ENCODE data around the gene UBAC1. TPM values are rescaled to one million over a fixed set of nuclear protein-coding genes. Genes with fewer than 3 reads are reported as not detected.
A peak's percentile ranks its signal among the peaks of the same experiment; 100 is the strongest.

UBAC1 gene, protein sequence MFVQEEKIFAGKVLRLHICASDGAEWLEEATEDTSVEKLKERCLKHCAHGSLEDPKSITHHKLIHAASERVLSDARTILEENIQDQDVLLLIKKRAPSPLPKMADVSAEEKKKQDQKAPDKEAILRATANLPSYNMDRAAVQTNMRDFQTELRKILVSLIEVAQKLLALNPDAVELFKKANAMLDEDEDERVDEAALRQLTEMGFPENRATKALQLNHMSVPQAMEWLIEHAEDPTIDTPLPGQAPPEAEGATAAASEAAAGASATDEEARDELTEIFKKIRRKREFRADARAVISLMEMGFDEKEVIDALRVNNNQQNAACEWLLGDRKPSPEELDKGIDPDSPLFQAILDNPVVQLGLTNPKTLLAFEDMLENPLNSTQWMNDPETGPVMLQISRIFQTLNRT
- total RNA-seq (10 to 100 TPM; 24.1 to 38.0 TPM), polyA plus RNA-seq (10 to 100 TPM; 36.9 to 49.9 TPM)
- long read RNA-seq, donor 1, transcript UBAC1-201 (10 exons, 1,867 nt) = major isoform, 43 of 67 reads
- long read RNA-seq, donor 1, partial matches to known transcripts = 3 of 67 reads
- long read RNA-seq, donor 1, other reads (novel, unspliced or antisense) = 21 of 67 reads
- long read RNA-seq, donor 2, transcript UBAC1-201 (10 exons, 1,867 nt) = major isoform, 33 of 44 reads
- long read RNA-seq, donor 2, partial matches to known transcripts = 3 of 44 reads
- long read RNA-seq, donor 2, other reads (novel, unspliced or antisense) = 6 of 44 reads

DNA sequence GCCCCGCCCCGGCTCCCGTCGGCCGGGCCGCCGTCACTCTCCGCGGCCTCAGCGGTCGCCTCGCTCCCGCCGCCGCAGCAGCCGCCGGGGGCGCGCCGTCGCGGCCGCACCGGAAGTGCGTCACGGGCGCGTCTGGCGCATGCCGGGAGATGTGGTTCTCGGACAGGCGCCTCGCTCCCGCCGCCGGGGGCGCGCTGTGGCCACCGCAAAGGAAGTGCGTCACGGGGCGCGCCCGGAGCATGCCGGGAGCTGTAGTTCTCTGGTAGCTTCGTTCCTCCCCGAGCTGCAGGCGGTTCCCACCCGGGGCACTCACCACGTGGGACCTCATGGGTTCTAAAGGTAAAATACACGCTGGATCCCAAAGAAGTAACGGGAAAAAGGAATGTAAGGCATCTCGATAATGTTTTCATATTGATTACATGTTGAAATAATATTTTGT, at the start of gene UBAC1:
Gene UBAC1, minus strand, starts transcription at position 97 of the 439 bp plus-strand sequence. CDS start 211 bp downstream, outside the sequence.
- Histone ChIP-seq H3K4me1 (ENCODE audit: control insufficient read depth in 1 of 2, insufficient read depth in 2 of 2, low read length in 2 of 2) (no peaks in the 10 kb centered on the region), H3K27me3 (ENCODE audit: control insufficient read depth in 1 of 2, insufficient read depth in 2 of 2, low read length in 1 of 2) (no peaks in the 10 kb centered on the region), H3K36me3 (ENCODE audit: control insufficient read depth in 1 of 2, insufficient read depth in 2 of 2, low read length in 1 of 2) (no peaks in the 10 kb centered on the region), H3K4me3 (ENCODE audit: low read length in 2 of 2) (peak within 1 kb of the TSS; percentile 80 to 95), H3K27ac (ENCODE audit: low read depth in 1 of 2, low read length in 2 of 2) (peak within 1 kb of the TSS in 1 of 2 donors; percentile 50), H3K9me3 (ENCODE audit: control insufficient read depth, low read length) (no peaks in the 10 kb centered on the region)
- ATAC-seq (ENCODE audit: low FRiP score) = peak; percentile 96
- intact Hi-C loops (cut with DNase I) = loop anchor here (10.0 kb wide), 2 partner anchors 96 to 284 kb away; partner anchors contain the start of gene QSOX2 (in 1 of the 2)
- peak; percentile 98 to 99 for DNase-seq
- WGBS, 2 donors = 0 to 1% methylated on average over 46 to 53 of the region's 53 CpGs

DNA sequence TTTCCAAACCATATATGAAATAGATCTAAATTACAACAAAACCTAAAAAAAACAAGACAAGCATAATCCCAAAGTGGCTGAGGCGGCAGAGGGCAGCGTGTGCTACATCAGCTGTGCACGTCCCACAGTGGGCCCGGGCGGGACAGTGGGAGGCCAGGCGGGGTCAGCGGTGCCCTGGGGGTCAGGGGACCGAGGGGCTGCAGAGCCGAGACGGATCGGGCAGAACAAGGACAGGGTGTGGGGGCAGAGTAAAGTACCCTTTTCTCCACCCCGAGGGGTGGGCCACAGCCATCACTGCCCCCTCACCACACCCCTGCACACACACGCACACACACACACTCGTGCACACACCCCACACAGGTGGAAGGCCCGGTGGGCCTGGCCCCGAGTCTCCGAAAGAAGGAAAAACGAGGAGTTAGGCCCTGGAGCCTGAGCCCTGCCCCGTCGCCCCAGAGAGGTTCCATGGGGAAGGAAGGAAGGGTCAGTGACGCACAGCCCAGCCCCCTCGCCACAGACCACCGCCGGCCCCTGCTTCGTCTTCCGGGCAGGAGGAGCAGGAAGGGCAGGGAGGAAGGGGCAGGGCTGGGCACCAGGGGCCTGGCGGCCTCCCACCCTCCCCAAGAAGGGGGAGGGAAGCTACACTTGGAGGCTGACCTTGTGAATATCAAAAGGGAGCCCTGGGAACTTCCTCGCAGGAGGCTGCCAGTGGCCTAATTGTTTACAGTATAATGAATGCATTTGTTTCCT, 49.6 kb upstream of the UBAC1 start:
- intact Hi-C loops (cut with DNase I) = no loop called here
- Histone ChIP-seq H3K4me1 (ENCODE audit: control insufficient read depth in 1 of 2, insufficient read depth in 2 of 2, low read length in 2 of 2) (no peaks in the 10 kb centered on the region), H3K9me3 (ENCODE audit: control insufficient read depth, low read length) (no peaks in the 10 kb centered on the region), H3K27ac (ENCODE audit: low read depth in 1 of 2, low read length in 2 of 2) (no peak overlapping the region), H3K4me3 (ENCODE audit: low read length in 2 of 2) (no peak overlapping the region), H3K27me3 (ENCODE audit: control insufficient read depth in 1 of 2, insufficient read depth in 2 of 2, low read length in 1 of 2) (no peaks in the 10 kb centered on the region), H3K36me3 (ENCODE audit: control insufficient read depth in 1 of 2, insufficient read depth in 2 of 2, low read length in 1 of 2) (no peaks in the 10 kb centered on the region)
- WGBS, 2 donors = 83 to 85% methylated on average over 27 to 28 of the region's 28 CpGs
- DNase-seq (peak in 1 of 2 donors; percentile 46), ATAC-seq (ENCODE audit: low FRiP score) (no peak)

DNA sequence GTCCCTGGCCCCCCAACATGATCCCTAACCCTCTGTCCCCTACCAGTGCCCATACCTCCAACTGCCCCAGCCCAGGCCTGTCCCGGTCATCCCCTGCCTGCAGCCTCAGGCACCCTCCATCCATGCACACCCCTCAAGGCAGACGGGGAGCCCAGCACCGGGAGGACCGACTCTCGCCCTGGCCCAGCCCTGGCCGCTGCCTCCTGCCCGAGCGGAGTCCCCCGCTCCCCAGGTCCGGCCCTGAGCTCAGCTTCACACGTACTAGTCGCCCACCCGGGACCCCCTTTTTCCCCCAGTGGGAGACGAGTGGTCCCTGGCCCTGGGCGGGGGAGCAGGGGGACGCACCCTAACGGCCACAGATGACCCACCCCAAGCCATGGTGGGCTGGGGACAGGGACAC, 49.0 kb upstream of the UBAC1 start:
- Histone ChIP-seq H3K4me3 (ENCODE audit: low read length in 2 of 2) (no peak overlapping the region), H3K4me1 (ENCODE audit: control insufficient read depth in 1 of 2, insufficient read depth in 2 of 2, low read length in 2 of 2) (no peaks in the 10 kb centered on the region), H3K27ac (ENCODE audit: low read depth in 1 of 2, low read length in 2 of 2) (no peak overlapping the region), H3K9me3 (ENCODE audit: control insufficient read depth, low read length) (no peaks in the 10 kb centered on the region), H3K27me3 (ENCODE audit: control insufficient read depth in 1 of 2, insufficient read depth in 2 of 2, low read length in 1 of 2) (no peaks in the 10 kb centered on the region), H3K36me3 (ENCODE audit: control insufficient read depth in 1 of 2, insufficient read depth in 2 of 2, low read length in 1 of 2) (no peaks in the 10 kb centered on the region)
- ATAC-seq (ENCODE audit: low FRiP score) (no peak), DNase-seq (peak in 1 of 2 donors; percentile 42)
- WGBS, 2 donors = 93% methylated on average over 17 of the region's 17 CpGs
- intact Hi-C loops (cut with DNase I) = no loop called here

DNA sequence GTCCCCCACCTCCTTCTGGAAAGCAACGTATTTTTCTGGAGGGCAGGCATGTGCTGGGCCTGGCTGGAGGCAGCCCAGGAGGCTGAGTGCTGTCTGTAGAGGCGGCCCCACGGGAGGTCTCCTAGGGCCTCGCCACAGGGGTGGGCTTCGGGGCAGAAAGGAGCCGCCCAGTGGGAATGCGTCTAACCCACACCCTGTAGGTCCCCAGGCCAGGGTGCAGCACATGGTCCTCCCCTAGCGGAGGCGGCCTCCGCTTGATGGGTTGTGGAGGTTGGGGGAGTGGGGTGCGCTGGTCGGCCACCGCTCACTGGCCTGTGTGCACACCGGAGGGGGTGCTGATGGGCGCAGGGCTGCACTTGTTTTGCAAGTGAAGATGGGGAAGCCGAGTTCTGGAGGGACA, 48.3 kb upstream of the UBAC1 start:
- Histone ChIP-seq H3K4me3 (ENCODE audit: low read length in 2 of 2) (no peak overlapping the region), H3K4me1 (ENCODE audit: control insufficient read depth in 1 of 2, insufficient read depth in 2 of 2, low read length in 2 of 2) (no peaks in the 10 kb centered on the region), H3K27ac (ENCODE audit: low read depth in 1 of 2, low read length in 2 of 2) (no peak overlapping the region), H3K36me3 (ENCODE audit: control insufficient read depth in 1 of 2, insufficient read depth in 2 of 2, low read length in 1 of 2) (no peaks in the 10 kb centered on the region), H3K9me3 (ENCODE audit: control insufficient read depth, low read length) (no peaks in the 10 kb centered on the region), H3K27me3 (ENCODE audit: control insufficient read depth in 1 of 2, insufficient read depth in 2 of 2, low read length in 1 of 2) (no peaks in the 10 kb centered on the region)
- ATAC-seq (ENCODE audit: low FRiP score) (no peak), DNase-seq (peak in 1 of 2 donors; percentile 37)
- intact Hi-C loops (cut with DNase I) = no loop called here
- 88 to 89% methylated on average over 16 of the region's 16 CpGs for WGBS, 2 donors

DNA sequence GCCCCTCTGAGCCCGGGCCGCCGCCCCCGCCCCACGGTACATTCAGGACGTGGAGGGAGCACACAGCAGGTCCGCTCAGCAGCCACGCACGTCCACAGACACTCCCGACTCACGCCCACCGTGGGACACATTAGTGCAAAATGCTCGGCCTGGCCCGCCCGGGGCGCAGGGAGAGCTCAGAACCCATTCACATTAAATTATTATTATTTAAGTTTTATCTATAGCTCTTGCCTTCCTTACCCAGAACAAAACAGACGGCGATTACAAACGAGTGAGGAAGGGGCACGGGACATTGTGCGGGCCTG, 47.5 kb upstream of the UBAC1 start:
- Histone ChIP-seq H3K9me3 (ENCODE audit: control insufficient read depth, low read length) (no peaks in the 10 kb centered on the region), H3K27me3 (ENCODE audit: control insufficient read depth in 1 of 2, insufficient read depth in 2 of 2, low read length in 1 of 2) (no peaks in the 10 kb centered on the region), H3K4me1 (ENCODE audit: control insufficient read depth in 1 of 2, insufficient read depth in 2 of 2, low read length in 2 of 2) (no peaks in the 10 kb centered on the region), H3K36me3 (ENCODE audit: control insufficient read depth in 1 of 2, insufficient read depth in 2 of 2, low read length in 1 of 2) (no peaks in the 10 kb centered on the region), H3K4me3 (ENCODE audit: low read length in 2 of 2) (no peak overlapping the region), H3K27ac (ENCODE audit: low read depth in 1 of 2, low read length in 2 of 2) (no peak overlapping the region)
- DNase-seq = no peak
- intact Hi-C loops (cut with DNase I) = no loop called here
- ATAC-seq (ENCODE audit: low FRiP score) = no peak
- 91 to 93% methylated on average over 21 of the region's 21 CpGs for WGBS, 2 donors

DNA sequence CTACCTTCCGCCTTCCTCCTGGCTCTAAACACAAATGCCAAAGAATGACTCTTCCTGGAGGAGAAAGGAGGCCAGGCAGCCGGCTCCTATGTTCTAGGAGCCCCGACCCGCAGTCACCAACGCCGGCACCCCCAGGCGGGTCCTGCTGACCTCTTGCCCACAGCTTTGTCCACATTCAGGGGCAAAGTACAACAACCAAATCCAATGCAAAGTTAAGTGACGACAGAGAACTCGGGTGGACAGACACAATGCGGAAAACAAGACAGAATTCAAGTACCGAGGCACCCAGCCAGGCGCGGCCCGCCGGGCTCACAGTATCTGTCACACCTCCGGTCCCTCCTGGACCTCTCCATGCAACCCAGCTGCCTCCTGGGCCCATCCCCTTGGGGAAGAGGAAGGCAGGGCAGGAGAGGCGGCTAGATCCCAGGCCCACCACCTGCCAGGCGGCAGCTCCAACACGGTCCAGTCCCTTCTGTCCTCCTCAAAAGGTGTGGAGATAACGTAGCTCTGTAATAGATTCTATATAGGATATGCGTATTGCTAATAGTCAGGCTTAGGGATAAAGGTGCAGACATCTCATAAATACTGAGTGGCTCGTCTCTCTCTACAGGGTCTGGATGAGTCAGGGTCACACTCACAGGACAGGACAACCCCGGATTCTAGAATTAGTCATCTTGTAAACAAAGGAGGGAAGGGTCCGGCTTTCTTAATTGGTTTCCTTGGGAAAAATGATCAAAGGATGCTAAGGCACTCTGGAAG, 46.9 kb upstream of the UBAC1 start:
- Histone ChIP-seq H3K4me3 (ENCODE audit: low read length in 2 of 2) (no peak overlapping the region), H3K27me3 (ENCODE audit: control insufficient read depth in 1 of 2, insufficient read depth in 2 of 2, low read length in 1 of 2) (no peaks in the 10 kb centered on the region), H3K9me3 (ENCODE audit: control insufficient read depth, low read length) (no peaks in the 10 kb centered on the region), H3K27ac (ENCODE audit: low read depth in 1 of 2, low read length in 2 of 2) (no peak overlapping the region), H3K4me1 (ENCODE audit: control insufficient read depth in 1 of 2, insufficient read depth in 2 of 2, low read length in 2 of 2) (no peaks in the 10 kb centered on the region), H3K36me3 (ENCODE audit: control insufficient read depth in 1 of 2, insufficient read depth in 2 of 2, low read length in 1 of 2) (no peaks in the 10 kb centered on the region)
- DNase-seq = no peak
- intact Hi-C loops (cut with DNase I) = no loop called here
- ATAC-seq (ENCODE audit: low FRiP score) = no peak
- 86 to 87% methylated on average over 24 of the region's 24 CpGs for WGBS, 2 donors

DNA sequence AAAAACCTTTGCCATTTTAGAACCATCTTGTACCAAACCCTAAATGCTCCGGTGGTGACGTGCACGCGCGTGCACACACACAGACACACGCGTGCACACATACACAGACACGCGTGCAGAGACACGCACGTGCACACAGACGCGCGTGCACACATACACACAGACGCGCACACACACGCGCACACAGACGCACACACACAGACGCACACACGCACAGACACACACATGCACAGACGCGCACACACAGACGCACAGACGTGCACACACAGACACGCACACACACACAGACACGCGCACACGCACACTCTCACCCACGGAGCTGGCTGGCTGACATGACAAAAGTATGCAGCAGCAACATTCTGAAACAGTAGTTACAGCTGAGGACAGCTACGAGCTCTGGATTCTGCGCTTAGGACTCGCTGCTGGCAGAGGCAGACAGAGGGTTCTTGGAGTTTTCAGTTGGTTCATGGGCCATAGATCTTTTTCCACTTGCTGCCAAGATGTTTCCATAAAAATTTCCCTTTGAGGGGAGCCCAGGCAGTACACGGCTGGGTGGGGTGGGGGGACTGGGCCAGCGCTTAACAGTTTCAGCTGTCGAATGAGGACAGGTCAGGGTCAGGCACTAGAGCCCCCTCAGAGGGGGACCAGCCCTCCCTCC, 46.2 kb upstream of the UBAC1 start:
- WGBS, 2 donors = 80 to 86% methylated on average over 36 of the region's 36 CpGs
- intact Hi-C loops (cut with DNase I) = no loop called here
- Histone ChIP-seq H3K27ac (ENCODE audit: low read depth in 1 of 2, low read length in 2 of 2) (no peak overlapping the region), H3K27me3 (ENCODE audit: control insufficient read depth in 1 of 2, insufficient read depth in 2 of 2, low read length in 1 of 2) (no peaks in the 10 kb centered on the region), H3K9me3 (ENCODE audit: control insufficient read depth, low read length) (no peaks in the 10 kb centered on the region), H3K4me3 (ENCODE audit: low read length in 2 of 2) (no peak overlapping the region), H3K4me1 (ENCODE audit: control insufficient read depth in 1 of 2, insufficient read depth in 2 of 2, low read length in 2 of 2) (no peaks in the 10 kb centered on the region), H3K36me3 (ENCODE audit: control insufficient read depth in 1 of 2, insufficient read depth in 2 of 2, low read length in 1 of 2) (no peaks in the 10 kb centered on the region)
- DNase-seq (no peak), ATAC-seq (ENCODE audit: low FRiP score) (no peak)

DNA sequence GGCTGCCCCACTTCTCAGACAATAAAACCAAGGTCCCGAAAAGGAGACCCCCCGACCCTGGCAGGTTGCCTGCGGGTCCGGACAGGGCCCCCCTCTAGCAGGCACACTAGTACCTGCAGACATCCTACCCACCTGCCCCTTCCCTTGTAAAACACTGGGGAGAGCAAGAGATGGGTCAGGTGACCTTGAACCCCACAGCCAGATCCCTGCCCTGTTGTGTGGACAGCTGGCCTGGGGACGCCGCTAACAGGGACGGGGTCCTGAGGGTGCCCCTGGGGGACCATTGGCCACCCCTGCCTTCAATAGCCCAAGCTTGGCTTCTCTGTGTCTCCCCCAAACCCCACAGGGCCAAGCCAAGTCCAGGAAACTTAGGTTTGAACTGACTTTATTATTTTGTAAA, 45.0 kb upstream of the UBAC1 start:
- H3K36me3 ChIP-seq (ENCODE audit: control insufficient read depth in 1 of 2, insufficient read depth in 2 of 2, low read length in 1 of 2) = no peaks in the 10 kb centered on the region
- H3K9me3 ChIP-seq (ENCODE audit: control insufficient read depth, low read length) = no peaks in the 10 kb centered on the region
- intact Hi-C loops (cut with DNase I) = no loop called here
- DNase-seq (no peak), ATAC-seq (ENCODE audit: low FRiP score) (no peak)
- no peaks in the 10 kb centered on the region for H3K27me3 ChIP-seq (ENCODE audit: control insufficient read depth in 1 of 2, insufficient read depth in 2 of 2, low read length in 1 of 2)
- no peak overlapping the region for H3K4me3 ChIP-seq (ENCODE audit: low read length in 2 of 2)
- no peak overlapping the region for H3K27ac ChIP-seq (ENCODE audit: low read depth in 1 of 2, low read length in 2 of 2)
- 79 to 86% methylated on average over 7 of the region's 7 CpGs for WGBS, 2 donors
- no peaks in the 10 kb centered on the region for H3K4me1 ChIP-seq (ENCODE audit: control insufficient read depth in 1 of 2, insufficient read depth in 2 of 2, low read length in 2 of 2)

Data from aorta (tissue), 5 donors.